ENCODE data around the gene PALM.
A peak's percentile ranks its signal among the peaks of the same experiment; 100 is the strongest.

The PALM gene

GRCh38 chr19:778910-779653, 70.3 kb downstream of the PALM start:
- no peak for DNase-seq (ENCODE audit: low read depth in 3 of 3, low spot score in 1 of 3)

- DNase-seq (ENCODE audit: low read depth in 3 of 3, low spot score in 1 of 3), result no peak
These were observed 72.2 kb downstream of the PALM start for GRCh38 chr19:780935-781334.

GRCh38 chr19:781800-782184, 73.1 kb downstream of the PALM start:
- no peak for DNase-seq (ENCODE audit: low read depth in 3 of 3, low spot score in 1 of 3)

DNA sequence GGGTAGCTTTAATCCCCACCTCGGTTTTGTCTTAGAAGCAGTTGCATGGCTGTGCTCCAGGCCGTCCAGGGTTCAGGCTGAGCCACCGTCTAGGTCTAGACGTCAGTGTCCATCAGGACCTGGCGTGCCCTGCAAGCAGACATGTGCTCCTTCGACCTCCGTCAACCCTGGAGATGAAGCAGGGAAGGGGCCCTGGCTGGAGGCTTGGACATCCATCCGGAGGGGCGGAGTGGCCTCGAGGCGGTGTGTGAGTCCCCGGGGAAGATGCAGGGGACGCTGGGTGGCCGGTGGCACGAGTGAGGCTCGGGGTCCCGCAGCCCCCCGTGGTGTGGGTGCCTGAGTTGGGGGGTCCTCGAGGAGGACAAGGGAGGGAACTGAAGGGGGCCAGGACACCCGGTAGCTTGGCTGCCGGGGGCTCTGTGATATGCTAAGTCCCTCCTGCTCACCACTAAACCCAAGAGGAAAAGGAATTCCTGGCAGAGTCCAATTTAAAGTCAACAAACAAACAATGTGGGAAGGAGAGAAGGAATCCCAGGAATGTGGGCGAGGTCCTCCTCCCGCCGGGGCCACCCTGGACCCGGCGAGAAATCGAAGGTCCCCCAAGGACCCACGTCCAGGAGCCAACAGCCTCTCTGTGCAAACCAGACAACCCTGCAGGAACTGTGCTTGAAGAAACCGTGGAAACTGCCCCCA, 73.6 kb downstream of the PALM start:
- no peak for DNase-seq (ENCODE audit: low read depth in 3 of 3, low spot score in 1 of 3)

DNA sequence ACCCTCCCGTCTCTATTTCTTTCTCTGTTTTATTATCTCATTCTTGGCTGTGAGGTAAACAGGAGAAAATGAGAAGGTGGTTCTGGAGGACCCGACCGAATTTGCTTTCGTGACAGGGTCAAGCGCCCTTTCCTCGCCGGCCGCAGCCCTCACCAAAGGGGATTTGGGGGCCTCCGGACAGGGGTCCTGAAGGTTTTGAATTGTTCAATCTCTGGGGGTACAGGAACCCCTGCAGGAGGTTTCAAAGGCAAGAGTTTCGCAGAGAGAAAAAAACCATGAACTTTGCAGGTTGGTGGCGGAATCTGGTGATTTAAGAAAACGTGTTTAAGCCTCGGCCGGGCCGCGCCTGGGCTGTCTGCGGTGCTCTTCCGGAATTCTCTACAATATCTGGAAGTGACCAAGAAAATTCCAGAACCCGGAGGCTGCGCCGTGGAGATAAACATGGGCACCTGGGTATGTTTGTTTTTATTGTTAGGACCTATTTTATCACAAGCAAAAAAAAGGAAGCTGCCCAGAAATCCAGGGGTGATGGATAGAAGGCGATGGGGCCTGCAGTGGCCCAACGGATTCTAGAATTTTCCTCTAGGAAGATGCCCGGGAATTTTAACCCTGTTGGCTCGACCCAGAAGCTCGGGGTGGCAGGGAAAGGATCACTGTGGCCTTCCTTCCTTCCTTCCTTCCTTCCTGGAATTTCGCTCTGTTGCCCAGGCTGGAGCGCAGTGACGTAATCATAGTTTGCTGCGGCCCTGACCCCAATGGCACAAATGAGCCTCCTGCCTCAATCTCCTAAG, 74.3 kb downstream of the PALM start:
- DNase-seq (ENCODE audit: low read depth in 3 of 3, low spot score in 1 of 3), result no peak

DNA sequence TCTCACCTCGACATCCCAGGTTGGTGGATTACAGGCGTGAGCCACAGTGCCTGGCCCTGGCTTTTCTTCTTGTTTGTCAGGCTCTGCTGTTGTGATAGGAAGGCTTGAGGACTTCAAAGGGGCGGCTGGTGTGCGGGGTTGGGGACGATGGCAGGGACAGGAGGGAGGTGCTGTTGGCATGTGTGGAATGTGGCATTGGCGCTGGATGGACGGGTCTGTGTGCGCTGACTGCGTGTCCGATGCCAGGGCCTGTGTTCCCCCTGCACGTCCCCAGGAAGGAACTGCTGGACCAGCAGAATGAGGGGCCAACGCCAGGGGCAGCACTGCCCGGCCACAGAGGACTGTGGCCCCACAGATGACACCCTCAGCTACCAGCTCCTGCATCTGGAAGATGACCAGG, 75.8 kb downstream of the PALM start:
- no peak for DNase-seq (ENCODE audit: low read depth in 3 of 3, low spot score in 1 of 3)

GRCh38 chr19:787536-787935, 78.8 kb downstream of the PALM start:
- DNase-seq (ENCODE audit: low read depth in 3 of 3, low spot score in 1 of 3), result no peak

GRCh38 chr19:788686-788982, 79.9 kb downstream of the PALM start:
- no peak for DNase-seq (ENCODE audit: low read depth in 3 of 3, low spot score in 1 of 3)

- DNase-seq (ENCODE audit: low read depth in 3 of 3, low spot score in 1 of 3), result no peak
These were observed 80.4 kb downstream of the PALM start for GRCh38 chr19:788983-789700.

DNA sequence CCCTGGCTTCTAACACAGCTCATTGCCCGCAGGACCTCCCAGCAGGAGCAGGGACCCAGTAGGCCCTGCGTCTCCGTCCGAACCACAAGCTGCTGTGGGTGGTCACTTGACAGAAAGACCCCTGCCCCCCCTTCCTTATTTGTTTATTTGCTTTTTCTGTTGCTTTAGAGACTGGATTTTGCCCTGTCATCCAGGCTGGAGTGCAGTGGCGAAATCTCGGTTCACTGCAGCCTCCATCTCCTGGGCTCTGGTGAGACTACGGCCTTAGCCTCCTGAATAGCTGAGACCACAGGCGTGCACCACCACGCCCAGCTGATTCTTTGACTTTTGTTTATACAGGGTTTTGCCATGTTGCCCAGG, 80.9 kb downstream of the PALM start:
- no peak for DNase-seq (ENCODE audit: low read depth in 3 of 3, low spot score in 1 of 3)

GRCh38 chr19:791007-791566, 82.4 kb downstream of the PALM start:
- no peak for DNase-seq (ENCODE audit: low read depth in 3 of 3, low spot score in 1 of 3)

DNA sequence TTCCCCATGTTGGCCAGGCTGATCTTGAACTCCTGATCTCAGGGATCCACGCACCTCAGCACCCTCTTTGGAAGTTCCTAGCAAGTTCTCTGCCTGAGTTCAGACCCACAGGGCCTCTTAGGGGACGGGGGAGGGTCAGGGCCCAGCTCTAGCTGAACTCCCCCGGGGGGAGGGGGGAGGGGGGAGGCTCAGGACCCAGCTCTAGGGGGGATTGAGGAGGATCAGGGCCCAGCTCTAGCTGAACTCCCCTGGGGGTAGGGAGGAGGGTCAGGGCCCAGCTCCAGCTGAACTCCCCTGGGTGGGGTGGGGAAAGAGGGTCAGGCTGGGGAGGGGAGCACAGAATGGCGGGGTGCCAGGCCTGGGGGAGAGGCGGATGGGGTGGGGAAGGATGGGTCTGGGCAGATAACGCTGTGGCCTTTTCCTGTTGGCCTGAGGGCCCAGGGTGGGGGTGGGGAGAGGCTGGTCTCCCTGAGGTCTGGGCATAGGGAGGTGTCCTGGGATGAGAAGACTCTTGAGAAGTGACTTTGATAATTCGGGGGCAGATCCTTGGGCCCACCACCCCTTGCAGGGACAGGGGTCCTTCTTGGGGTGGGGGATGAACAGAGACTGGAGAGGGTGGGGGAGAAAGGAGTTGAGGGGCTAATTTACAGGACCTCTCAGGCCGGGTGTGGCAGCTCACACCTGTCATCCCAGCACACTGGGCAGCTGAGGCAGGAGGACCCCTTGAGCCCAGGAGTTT, 83.0 kb downstream of the PALM start:
- DNase-seq (ENCODE audit: low read depth in 3 of 3, low spot score in 1 of 3), result no peak

- DNase-seq (ENCODE audit: low read depth in 3 of 3, low spot score in 1 of 3), result no peak
These were observed 83.7 kb downstream of the PALM start for GRCh38 chr19:792306-792885.

- DNase-seq (ENCODE audit: low read depth in 3 of 3, low spot score in 1 of 3), result no peak
These were observed 85.1 kb downstream of the PALM start for GRCh38 chr19:793806-794205.

DNA sequence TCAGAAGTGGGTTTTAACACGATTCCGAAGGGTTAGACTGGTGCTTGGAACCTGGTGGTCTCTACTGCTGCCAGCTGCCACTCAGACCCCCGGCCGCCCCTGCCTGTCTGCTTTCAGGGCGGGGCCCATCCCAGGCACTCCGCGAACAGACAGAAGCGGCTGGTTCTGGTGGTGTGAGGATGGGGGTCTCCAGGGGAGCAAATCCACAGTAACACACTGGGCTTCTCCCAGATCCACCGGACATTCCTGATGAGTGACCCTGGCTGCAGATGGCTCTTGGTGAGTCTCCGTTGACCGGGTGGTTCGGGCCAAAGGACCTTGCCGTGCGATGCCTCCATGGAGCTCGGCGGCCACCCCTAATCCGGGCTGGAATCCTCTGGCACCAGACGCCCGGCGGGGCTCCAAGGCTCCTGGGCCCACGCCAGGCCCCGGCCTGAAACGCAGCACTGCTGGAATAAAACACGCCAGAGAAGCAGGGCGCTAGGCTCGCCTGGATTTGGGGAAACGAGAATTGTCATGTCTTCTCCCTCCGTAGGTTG, 86.4 kb downstream of the PALM start:
- no peak for DNase-seq (ENCODE audit: low read depth in 3 of 3, low spot score in 1 of 3)

- no peak for DNase-seq (ENCODE audit: low read depth in 3 of 3, low spot score in 1 of 3)
These were observed 87.2 kb downstream of the PALM start for GRCh38 chr19:795691-796581.

- peak; percentile 95 to 100 (median 99) for DNase-seq (ENCODE audit: low read depth in 3 of 3, low spot score in 1 of 3)
These were observed 88.2 kb downstream of the PALM start, which contains the start of gene PTBP1 for GRCh38 chr19:796692-797527. PTBP1 (plus strand) TSS chr19:797452; CDS start chr19:797498, 46 bp downstream.
